Diencephalon (tissue), 1 donor: ENCODE measurements around the gene SYT9. TPM values are rescaled to one million over a fixed set of nuclear protein-coding genes. Genes with fewer than 3 reads are reported as not detected.

Experiments
- small RNA-seq: library from RNA; depleted of rRNA; stranded (forward); fragments of <200 nt; gene quantifications from one replicate; pipeline ENCODE3, GENCODE V24; 2014
- total RNA-seq: library from RNA; depleted of rRNA; stranded (reverse); fragments of >200 nt; gene quantifications from one replicate; pipeline ENCODE4 v1.2.3, GENCODE V29; 2014

SYT9 gene
- 29.1 TPM for total RNA-seq

GRCh38 chr11:7251836-7252682 lies at the start of gene SYT9:
SYT9 (plus strand) TSS chr11:7251904; CDS start chr11:7252187, 283 bp downstream.

GRCh38 chr11:7485186-7486097 lies 233.7 kb downstream of the SYT9 start, which contains the start of gene OLFML1:
OLFML1 (plus strand) TSS chr11:7485506; CDS start chr11:7485876, 370 bp downstream.

GRCh38 chr11:7513234-7514098 lies 261.8 kb downstream of the SYT9 start, which contains the start of gene PPFIBP2:
PPFIBP2 (plus strand) TSS chr11:7513999; CDS start chr11:7549476, 35,477 bp downstream.

Small RNA genes within 50 kb of the gene (small RNA-seq; reads per million reads assigned to genes)
- gene MIR302E, result not detected

Other genes starting within 250 kb of the SYT9 start
- gene ZNF214, start 231.6 kb upstream of the SYT9 start, total RNA-seq, result 14.1 TPM
- gene NLRP14, start 231.4 kb upstream of the SYT9 start, total RNA-seq, result 0.92 TPM
- not detected for gene RBMXL2, start 162.9 kb upstream of the SYT9 start, total RNA-seq
- 1.2 TPM for gene OLFML1, start 233.6 kb downstream of the SYT9 start, total RNA-seq